NCI-H2107 (cell line): ENCODE data around the gene RPP21.

Experiments used
- DNase-seq: peaks from one replicate; lab custom pipeline; 2025; lab: John Stamatoyannopoulos, UW

The RPP21 gene

GRCh38 chr6:30344868-30345671 is at the start of gene RPP21:
Gene RPP21 (plus strand): TSS chr6:30345156. CDS start chr6:30345172, 16 bp downstream.
- peak; percentile 70 for DNase-seq

GRCh38 chr6:30295837-30296236 is 49.1 kb upstream of the RPP21 start:
- no peak for DNase-seq

- no peak for DNase-seq
Observed at GRCh38 chr6:30304002-30304401, 41.0 kb upstream of the RPP21 start.

GRCh38 chr6:30311101-30311500 is 33.9 kb upstream of the RPP21 start:
- no peak for DNase-seq

- no peak for DNase-seq
Observed at GRCh38 chr6:30311671-30312070, 33.3 kb upstream of the RPP21 start.

GRCh38 chr6:30312266-30312665 is 32.7 kb upstream of the RPP21 start:
- DNase-seq = no peak

GRCh38 chr6:30312676-30313321 is 32.2 kb upstream of the RPP21 start:
- no peak for DNase-seq

GRCh38 chr6:30315156-30315555 is 29.8 kb upstream of the RPP21 start:
- DNase-seq = no peak

GRCh38 chr6:30317913-30318589 is 26.9 kb upstream of the RPP21 start:
- no peak for DNase-seq

GRCh38 chr6:30319146-30319835 is 25.7 kb upstream of the RPP21 start:
- no peak for DNase-seq

- no peak for DNase-seq
Observed at GRCh38 chr6:30321692-30322388, 23.1 kb upstream of the RPP21 start.

- DNase-seq = no peak
Observed at GRCh38 chr6:30322527-30323501, 22.1 kb upstream of the RPP21 start.

GRCh38 chr6:30323806-30324205 is 21.1 kb upstream of the RPP21 start:
- DNase-seq = no peak

GRCh38 chr6:30325150-30325872 is 19.6 kb upstream of the RPP21 start:
- no peak for DNase-seq

- peak; percentile 17 for DNase-seq
Observed at GRCh38 chr6:30325873-30326525, 19.0 kb upstream of the RPP21 start.

GRCh38 chr6:30326526-30327231 is 18.3 kb upstream of the RPP21 start, which contains the start of gene TRIM39:
Gene TRIM39 (plus strand): TSS chr6:30326927. CDS start chr6:30329318, 2,391 bp downstream.
- DNase-seq = peak; percentile 15

GRCh38 chr6:30327232-30327746 is 17.7 kb upstream of the RPP21 start:
- no peak for DNase-seq

- no peak for DNase-seq
Observed at GRCh38 chr6:30328397-30328796, 16.6 kb upstream of the RPP21 start.
